Stimulated activated CD4-positive, alpha-beta T cell treated with anti-CD3 and anti-CD28 coated beads, Interleukin-1b, Interleukin-23, amount 100 ng/mL, for 24 hours (primary cell): ENCODE data around the gene HS6ST3.
"Not testable (repeated sequence)": the region's sequence is repeated elsewhere in the genome, so short reads cannot be mapped to it uniquely, and the experiment has no call there.

Source experiments
- DNase-seq, 4 experiments: peaks; one replicate each; pipeline ENCODE4 v3.0.0-alpha.2; 2020; ENCODE audit warnings: low read depth in 4 of 4, low spot score in 1 of 4

Gene HS6ST3

DNA sequence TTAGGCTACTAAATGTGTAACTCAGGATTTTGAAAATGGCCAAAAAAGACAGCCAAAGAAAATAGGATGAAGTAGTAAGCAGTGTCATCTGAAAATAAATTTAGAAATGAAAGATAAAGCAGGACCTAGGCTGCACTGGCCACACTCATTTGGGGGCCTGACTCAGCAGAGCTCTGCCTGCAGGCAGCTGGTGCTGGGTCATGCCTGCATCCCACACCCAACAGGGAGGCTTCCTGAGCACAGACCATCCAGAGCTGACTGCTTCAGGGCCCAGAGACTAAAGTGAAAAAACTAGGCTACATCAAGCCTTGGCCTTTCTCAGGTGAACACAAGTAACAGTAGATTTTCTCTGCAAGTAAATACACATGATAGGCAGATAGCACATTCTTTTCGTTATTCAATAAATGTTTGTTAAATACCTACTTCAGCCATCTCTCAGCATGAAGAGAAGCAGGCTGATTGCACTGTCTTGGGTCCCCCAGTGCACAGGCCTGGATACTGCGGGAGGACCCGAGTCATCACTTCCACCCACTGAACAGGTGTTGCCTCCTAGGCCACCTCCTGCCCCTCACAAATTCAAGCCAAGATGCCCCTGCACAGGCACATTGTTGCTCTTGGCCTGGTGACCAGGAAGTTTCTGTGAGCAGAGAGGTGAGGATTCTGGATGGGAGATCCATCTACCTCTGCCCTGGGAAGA, 620.4 kb downstream of the HS6ST3 start:
- DNase-seq, result no peak

DNA sequence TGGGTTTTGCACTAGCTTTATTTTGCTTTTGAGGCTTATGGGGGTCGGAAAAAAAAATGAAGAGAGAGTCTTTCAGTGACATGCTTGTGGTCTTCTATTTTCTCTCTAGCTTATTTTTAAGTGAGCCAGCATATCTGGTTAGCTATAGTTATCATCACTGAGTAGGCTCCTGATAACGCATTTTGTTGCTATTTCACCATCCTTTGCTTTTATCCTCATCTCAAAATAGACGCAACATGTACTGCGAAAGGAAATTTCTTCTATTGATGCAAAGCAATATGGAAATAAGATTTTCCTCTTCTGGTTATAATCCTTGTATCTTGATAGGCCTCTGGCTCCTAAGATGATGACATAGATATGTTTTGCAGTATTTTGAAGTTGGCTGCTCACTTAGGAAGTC, 630.5 kb downstream of the HS6ST3 start:
- no peak for DNase-seq

DNA sequence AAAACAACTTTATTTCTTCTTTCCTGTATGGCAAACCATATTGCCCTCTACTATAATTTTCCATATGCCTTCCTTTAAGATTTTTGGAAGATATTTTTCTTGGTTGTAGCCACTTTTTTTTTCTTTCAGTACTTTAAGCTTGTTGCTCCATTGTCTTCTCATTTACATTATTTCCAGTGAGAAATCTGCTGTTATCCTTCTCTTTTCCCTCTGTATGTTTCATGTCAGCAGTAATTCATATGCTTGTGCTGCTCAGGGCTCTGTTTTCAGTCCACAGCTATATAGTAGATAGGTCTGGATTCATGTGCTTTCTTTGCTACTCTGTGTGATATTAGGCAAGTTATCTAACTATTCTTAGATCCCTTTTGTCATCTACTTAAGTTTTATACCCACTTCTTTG, 636.7 kb downstream of the HS6ST3 start:
- no peak for DNase-seq

DNA sequence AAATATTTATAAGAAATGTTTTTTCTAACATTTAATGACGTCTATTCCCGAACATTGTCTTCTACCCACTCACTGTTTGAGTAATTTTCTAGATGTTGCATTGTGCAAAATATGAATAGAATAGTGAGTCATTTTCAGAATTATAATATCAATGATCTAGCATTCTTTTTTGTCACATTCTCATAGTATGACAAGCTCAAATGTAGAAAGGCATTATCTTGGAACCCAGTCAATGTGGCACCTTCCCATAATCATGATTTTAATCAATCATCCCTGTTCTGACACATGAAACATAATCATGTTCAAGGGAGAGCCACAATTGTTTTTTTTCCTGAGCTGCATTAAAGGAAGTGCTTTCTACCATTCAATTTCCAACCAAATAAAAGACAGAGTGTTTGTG, 638.6 kb downstream of the HS6ST3 start:
- no peak for DNase-seq

DNA sequence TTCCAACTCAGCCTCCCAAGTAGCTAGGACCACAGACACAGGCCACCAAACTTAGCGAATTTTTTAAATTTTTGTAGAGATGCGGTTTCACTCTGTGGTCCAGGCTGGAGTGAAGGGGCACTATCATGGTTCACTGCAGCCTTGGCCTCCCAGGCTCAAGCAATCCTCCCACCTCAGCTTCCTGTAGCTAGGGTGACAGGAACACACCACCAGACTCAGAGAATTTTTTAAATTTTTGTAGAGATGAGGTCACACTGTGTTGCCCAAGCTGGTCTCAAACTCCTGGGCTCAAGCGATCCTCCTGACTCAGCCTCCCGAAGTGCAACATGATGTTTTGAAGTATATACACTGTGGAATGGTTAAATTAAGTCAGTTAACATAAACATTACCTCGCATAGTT, 640.8 kb downstream of the HS6ST3 start:
- no peak for DNase-seq

DNA sequence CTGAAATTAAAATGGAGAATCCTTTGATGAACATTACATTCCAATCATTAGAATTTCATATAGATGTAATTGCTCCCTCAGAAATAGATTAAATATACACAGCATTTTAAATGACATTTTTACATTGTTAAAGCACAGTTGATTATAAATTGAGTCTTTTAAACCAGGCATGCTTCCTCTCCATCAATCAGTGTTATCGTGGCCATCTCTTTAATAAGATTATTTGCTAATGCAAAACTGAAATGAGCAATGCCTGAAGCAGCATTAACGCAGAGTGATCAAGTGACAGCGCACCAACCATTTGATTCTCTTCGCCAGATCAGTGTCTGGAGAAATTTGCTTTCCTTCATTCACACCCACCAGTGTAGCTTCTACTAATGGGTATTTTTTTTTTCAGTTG, 644.6 kb downstream of the HS6ST3 start:
- DNase-seq, result no peak

DNA sequence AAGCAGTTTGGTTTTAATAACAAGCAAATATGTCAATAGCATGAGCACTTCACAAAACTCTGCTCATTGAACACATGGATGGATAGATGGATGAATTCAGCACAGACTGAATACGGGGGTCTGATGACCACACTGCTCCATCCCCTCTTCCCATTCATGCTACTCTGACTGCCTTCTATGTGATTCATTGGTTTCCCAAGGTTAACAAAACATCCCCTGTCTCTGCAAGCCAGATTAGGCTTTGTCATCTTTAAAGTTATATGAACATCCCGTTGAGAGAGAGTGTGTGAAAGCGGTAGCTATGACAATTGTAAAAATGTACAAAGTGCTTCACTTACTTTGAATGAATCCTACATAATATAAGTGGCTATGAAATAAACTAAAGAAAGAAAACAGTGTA, 651.9 kb downstream of the HS6ST3 start:
- no peak for DNase-seq

DNA sequence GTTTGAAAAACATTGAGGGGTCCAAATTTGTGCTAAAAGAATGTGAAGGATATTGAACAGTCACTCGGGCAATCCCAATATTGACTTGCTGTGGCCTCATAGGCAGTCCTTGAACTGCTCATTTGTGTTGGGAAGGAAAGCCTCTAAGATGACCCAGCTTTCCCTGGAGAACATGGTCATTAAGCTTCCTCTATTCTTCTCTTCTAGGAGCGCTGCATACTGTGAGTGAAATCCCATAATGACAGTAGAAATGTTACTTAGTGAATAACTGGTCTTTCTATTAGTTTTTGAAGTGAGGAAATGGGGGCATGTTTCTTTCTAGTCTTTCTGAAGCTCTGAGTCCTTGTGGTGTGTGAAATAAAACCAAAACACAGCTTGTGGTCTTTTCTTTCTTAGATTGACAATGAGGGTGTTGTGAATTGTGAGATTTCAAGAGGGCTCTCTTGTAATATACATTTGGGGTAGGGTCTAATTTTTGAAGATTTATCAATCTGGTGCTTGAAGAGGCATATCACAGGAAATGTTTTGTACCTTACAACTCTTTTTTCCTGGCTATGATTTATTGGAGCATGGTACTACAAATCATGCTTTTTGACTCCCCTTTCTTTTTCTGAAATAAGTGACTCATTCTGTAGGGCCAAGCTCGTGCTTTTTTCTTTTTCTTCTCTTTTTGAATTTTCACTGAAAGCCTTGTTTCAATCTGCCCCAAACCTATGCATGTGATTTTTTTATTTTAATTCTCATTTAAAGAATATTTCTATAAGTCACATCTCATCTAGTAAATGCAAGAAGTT, 653.6 kb downstream of the HS6ST3 start:
- DNase-seq, result no peak

DNA sequence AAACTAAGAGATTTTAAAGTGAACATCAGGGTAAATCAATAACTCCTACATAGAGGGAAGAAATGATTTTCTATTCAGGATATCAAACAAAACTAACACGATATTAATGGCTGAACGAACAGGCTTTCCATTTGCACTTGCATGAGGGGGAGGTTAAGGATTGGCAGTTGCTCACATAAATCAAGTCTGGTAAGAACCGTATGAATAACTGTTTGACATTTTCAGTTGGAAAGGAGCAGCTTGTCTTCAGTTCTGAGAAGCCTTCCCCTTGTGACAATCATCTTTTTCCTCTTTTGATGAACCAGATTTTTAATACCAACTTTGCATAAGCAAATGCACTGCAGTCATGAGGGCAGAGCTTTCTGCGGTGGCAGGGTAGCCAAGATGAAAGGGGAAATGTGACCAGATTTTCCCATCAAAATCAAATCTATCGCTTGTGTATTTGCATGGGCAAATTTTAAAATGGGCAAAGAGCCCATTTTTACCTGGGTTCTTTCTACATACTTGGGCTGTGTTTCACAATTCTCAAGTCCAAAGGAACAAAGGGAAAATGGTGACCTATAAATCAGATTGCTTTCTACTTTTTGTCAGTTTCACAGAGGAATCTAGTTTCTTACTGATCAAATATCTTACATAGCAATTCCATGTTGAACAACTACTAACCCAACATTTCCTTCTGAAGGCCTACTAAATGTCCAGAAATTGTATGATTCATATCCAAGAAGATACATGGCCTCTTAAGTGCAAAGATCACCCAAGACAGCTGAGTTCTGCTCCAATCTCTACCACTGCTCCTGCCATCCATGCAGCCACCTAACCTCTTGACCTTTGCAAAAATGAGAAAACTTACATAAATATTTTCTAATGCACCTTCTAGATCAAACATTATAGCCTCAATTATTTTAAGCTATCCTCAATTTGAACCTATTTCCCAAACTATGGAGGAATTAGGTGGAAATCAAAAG, 654.7 kb downstream of the HS6ST3 start:
- no peak for DNase-seq

DNA sequence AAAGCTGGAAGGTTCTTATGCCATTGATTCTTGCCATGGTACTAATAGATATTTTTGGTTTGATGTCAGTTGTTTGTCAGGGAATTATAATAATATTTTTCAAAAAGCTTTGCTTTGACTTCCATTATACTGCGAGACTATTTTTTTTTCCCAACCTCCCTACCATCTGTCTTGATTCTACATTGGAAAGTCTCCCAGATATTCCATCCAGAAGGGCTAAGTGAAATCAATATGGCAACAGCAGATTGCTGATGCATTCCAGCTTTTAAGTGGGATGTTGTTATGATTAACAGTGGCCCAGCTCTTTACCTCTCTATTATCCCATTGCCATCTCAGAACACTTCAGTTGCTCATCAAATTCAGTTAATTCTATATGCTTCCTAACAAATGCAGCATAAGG, 657.0 kb downstream of the HS6ST3 start:
- no peak for DNase-seq

DNA sequence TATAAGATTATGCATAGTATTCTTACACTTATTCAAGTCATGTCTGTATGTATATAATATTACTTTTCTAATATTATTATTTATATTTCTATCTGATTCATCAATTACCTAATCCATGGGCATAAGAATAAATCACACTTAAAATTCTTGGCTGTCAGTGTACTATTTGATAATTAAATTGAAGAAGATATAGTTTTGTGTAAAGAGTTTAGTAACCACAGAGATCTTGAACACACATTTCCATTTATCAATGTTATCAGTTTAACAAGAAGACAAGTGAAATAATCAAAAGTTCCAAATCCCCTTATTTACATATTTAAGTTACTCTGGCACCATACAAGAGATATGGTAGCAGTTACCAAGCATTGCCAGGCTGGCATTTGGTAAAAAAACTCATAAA, 659.9 kb downstream of the HS6ST3 start:
- no peak for DNase-seq

DNA sequence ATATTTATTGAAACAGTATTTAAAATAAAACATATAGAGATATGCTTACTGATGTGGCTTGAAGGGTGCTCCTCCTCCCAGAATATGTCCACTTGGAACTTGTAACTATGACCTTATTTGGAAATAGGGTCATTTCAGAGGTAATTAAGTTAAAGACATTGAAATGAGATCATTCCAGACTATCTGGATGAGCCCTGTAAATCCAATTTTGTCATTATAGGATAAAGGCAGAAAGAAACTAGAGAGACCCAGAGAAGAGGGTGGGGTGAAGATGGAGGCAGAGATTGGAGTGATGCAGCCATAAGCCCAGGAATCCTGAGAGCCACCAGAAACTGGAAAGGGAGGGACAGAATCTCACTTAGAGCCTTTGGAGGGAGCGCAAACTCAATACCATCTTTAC, 661.2 kb downstream of the HS6ST3 start:
- no peak for DNase-seq

DNA sequence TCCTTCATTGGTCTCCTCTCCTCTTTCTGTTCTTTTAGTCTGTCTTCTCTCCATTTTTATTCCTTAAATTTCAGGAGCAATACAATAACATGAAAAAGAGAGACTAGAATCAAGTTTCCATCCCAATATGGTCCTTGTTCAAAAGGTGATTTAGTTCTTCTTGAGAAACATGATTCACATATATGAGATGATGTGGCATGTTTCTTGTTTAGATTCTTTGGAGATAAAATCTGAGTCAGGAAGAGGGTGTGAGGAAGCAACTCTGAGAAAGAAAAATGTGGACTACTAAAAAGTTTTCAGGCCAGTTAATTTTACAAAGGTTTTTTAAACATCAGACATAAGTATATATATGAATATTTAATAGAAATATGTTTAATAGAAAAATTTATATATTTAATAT, 673.0 kb downstream of the HS6ST3 start:
- no peak for DNase-seq

DNA sequence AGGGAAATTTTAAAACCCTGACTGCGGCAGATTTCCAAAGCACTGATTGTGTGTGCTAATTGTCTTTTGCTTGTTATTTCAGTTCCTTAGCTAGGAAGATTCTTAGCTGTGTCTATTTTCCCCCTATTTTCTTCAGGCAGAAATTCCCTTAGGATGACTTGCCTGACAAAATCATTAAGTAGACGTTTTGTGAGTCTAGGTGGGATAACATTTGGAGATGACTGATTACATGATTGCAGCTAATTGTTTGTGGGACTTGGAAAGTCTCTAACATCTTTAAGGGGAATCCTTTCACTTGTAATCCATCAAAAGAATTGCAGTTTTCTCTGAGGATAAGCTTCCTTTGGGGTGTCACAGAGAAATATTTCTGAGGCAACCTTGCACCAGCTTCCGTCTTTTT, 676.4 kb downstream of the HS6ST3 start:
- no peak for DNase-seq

DNA sequence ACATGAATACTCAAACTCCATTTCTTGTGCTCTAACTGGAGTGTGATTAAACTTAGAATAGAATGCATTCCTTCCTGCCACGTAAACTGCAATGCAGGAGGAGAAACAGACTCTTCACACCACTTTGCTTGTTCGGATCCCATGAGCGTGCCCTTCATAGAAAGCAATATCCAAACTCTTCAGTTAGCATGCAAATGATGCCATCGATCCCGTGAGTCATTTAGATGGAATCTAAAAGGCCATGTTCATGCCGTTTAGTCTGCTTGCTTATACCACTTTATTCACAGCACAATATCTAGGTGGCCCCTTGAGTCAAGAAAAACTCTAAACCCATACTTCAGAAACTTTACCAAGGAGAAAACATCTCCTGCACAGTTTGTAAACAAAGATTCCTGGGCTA, 678.6 kb downstream of the HS6ST3 start:
- DNase-seq, result no peak

DNA sequence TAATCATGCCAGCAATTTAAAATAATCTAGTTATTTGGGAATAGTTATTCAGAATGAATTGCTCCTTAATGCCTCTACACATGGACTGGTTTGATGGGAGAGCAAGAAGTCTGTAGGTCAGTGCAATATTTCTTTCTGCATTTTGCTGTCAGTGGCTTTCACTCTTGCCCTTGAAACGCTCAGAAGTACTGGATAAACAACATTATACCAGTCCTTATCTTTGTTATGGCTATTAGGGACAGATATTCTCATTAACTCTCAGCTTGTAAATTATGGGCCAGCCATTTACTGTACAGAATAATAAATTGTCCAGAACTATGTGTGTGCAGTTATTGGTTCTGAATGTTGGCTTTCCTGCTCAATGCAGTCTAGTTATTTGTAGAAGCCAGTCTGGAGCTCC, 680.0 kb downstream of the HS6ST3 start:
- no peak for DNase-seq

DNA sequence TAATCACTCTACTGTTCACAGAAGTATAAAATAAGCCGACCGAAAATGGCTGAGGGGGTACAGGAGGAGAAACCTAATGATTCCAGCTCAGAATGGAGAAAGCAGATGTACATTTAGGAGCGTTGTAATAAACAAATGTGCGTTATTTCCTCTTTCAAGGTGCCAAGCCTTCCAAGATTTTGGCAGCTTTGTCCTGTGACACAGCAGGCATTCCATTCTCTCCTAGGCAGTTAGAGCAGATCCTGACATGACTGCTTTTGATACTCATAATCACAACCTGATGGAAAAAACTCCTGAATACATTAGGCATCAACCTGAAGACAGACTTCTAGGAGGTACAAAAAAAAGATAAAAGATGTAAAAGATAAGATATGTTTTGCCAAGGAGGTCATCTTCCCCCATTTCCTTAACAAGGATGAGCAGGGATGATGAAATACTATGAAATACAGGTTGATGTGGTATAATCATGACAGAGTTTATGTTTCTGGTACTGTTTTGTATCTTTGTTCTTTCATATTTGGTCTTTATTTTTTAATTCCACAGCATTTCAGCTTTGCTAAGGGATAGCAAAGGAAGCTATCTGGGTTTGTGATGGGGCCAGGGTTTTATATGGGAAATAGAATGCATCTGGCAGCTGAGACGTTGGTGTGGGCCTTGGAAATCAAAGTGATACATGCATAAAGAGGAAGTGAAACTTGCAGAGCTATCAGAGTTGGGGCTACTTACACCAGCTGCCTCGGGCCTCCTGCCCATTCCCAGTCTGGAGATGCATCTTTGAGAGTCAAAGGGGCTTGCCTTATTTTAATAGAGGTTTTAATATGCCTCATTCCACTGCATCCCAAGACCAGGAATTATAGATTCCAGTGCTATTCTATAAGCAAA, 681.8 kb downstream of the HS6ST3 start:
- DNase-seq, result no peak

DNA sequence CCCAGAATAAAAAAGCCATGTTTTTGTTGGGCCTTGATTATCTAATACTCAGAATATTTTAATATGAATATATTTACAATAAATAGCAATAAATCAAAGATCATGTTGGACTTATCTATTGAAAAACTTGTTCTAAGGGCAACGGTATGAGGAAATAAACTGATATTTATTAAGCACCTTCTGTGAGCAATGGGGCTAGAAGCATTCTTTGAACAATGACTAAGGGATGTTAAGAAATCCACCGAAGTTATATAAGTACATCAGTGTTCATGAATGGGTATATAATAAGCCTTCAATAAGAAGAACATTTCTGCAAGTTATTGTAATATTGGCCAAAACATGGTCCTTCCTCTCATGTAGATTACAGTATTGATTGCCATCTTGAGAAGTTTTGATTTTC, 682.5 kb downstream of the HS6ST3 start:
- DNase-seq, result no peak

DNA sequence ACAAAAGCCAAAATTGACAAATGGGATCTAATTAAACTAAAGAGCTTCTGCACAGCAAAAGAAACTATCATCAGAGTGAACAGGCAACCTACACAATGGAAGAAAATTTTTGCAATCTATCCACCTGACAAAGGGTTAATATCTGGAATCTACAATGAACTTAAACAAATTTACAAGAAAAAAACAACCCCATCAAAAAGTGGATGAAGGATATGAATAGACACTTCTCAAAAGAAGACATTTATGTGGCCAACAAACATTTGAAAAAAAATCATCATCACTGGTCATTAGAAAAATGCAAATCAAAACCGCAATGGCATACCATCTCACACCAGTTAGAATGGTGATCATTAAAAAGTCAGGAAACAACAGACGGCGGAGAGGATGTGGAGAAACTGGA, 688.4 kb downstream of the HS6ST3 start:
- DNase-seq, result not testable (repeated sequence)

DNA sequence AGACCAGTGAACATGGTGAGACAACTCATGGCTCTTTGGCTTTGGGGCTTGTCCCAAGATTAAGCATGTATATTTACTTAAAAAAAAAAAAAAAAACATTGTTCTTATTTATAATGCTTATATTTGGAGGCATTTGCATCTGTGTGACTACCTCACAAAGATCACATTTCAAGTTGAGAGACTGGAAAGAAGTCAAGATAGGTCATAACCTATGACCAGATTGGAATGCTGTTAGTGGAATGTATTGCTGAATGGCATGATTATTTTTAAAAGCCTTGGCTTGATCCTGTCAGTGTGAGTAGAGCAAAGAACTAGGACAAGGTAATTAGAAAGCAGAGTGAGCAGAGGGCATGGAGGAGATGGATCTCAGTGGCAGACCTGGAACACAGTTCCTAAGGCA, 689.8 kb downstream of the HS6ST3 start:
- DNase-seq, result no peak

DNA sequence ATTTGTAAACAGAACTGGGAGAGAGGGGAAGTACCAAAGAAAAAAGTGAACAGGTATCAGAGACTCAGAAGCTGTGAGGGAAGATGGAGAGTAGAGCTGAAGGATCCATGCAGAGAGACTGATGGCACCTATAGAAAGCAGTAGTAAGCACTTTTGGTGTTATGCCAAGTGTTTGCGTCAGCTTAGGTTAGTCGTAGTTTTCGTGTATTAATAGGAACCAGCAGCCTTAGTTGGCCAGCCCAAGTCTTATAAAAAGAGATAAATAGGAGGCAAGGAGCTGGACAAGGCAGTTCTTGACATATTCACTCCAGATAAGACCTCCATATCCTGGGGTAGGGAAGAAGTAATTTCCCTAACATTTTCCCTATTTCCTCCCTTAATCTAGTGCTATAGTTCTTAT, 690.2 kb downstream of the HS6ST3 start:
- DNase-seq, result no peak
